CD4-positive, alpha-beta T cell (primary cell): Measurements from ENCODE around the gene PLXNA2. TPM values are rescaled to one million over a fixed set of nuclear protein-coding genes. Genes with fewer than 3 reads are reported as not detected.

ENCODE experiments used
- ATAC-seq: fragments of 200-7000 bp; cut with Tn5 transposase; one replicate; pipeline ENCODE4 v1.10.0; 2022; ENCODE audit warnings: mild to moderate bottlenecking; ENCODE audit not compliant: poor library complexity
- CTCF ChIA-PET: fragments of 350-600 bp; sonication (Branson Sonifier 250); formaldehyde crosslinking; loops from one replicate; lab custom pipeline; 2021; ENCODE audit warnings: antibody characterized with exemption, inconsistent platforms; lab: Charles Lee
- POLR2A ChIA-PET: fragments of 350-600 bp; sonication (Branson Sonifier 250); formaldehyde crosslinking; loops from one replicate; lab custom pipeline; 2021; ENCODE audit warnings: antibody characterized with exemption, inconsistent platforms; lab: Charles Lee
- DNase-seq, 14 experiments: peaks; one replicate each; pipeline ENCODE4 v3.0.0-alpha.2; 2013 to 2020; ENCODE audit warnings: mixed read lengths in 2 of 14
- H3K27ac ChIP-seq, 2 donors: one replicate each; pipeline versions ENCODE4 v1.5.1 to v1.7.0; 2013; ENCODE audit warnings: low read length in 2 of 2, low read depth in 1 of 2, mild to moderate bottlenecking in 1 of 2
- H3K27me3 ChIP-seq, 2 experiments: 1 replicate in 1 of 2; 2 replicates in 1 of 2; pipeline versions ENCODE4 v1.6.1 to v1.7.0; 2013; ENCODE audit warnings: low read length in 2 of 2, control low read depth in 1 of 2, mild to moderate bottlenecking in 1 of 2, moderate library complexity in 1 of 2; ENCODE audit not compliant: insufficient read depth in 2 of 2, control insufficient read depth in 1 of 2
- H3K36me3 ChIP-seq: one replicate; pipeline ENCODE4 v1.6.1; 2013; ENCODE audit warnings: low read length, control low read depth; ENCODE audit not compliant: insufficient read depth
- H3K4me1 ChIP-seq: one replicate; pipeline ENCODE4 v1.6.1; 2013; ENCODE audit warnings: low read length, control low read depth; ENCODE audit not compliant: insufficient read depth
- H3K4me3 ChIP-seq: one replicate; pipeline ENCODE4 v1.5.1; 2013; ENCODE audit warnings: mild to moderate bottlenecking, low read length, moderate library complexity
- H3K9me3 ChIP-seq, 2 experiments: 1 replicate in 1 of 2; 2 replicates in 1 of 2; pipeline versions ENCODE4 v1.6.1 to v1.7.0; 2013; ENCODE audit warnings: low read length in 2 of 2, mild to moderate bottlenecking in 2 of 2, control low read depth in 1 of 2, moderate library complexity in 1 of 2; ENCODE audit not compliant: control insufficient read depth in 1 of 2, insufficient read depth in 1 of 2
- H3K27ac Mint-ChIP-seq: one replicate; pipeline ENCODE4 v1.8.0; 2020; ENCODE audit warnings: mixed read lengths
- H3K27me3 Mint-ChIP-seq: one replicate; pipeline ENCODE4 v1.8.0; 2021; ENCODE audit warnings: mixed read lengths
- H3K36me3 Mint-ChIP-seq: one replicate; pipeline ENCODE4 v1.8.0; 2021; ENCODE audit warnings: low read depth, mixed read lengths
- H3K4me1 Mint-ChIP-seq: one replicate; pipeline ENCODE4 v1.8.0; 2021; ENCODE audit warnings: low read depth, mixed read lengths
- H3K4me3 Mint-ChIP-seq: one replicate; pipeline ENCODE4 v1.8.0; 2020; ENCODE audit warnings: mild to moderate bottlenecking, mixed read lengths
- H3K9me3 Mint-ChIP-seq: one replicate; pipeline ENCODE4 v1.8.0; 2020; ENCODE audit warnings: mixed read lengths
- intact Hi-C, 2 experiments: fragments of 100-400 bp; cut with DNase I in 1 of 2; cut with micrococcal nuclease in 1 of 2; formaldehyde crosslinking; loops; one replicate each; pipeline versions ENCODE4 v1.15.1 to v1.9.0; 2023 to 2025; cut with DNase I, micrococcal nuclease
- total RNA-seq, 174 experiments: library from RNA in 2 of 174; stranded (reverse) in 2 of 174; gene quantifications; one replicate each; pipeline ENCODE4 v1.2.3 and lab custom pipeline; 2021 to 2026
- TF ChIP-seq, protein P1 (sequence below): fragments of 200-600 bp; IDR thresholded peaks from one replicate; pipeline ENCODE4 v1.8.0; 2022; ENCODE audit warnings: antibody characterized with exemption, mild to moderate bottlenecking

The PLXNA2 gene
- total RNA-seq, 2 experiments from 2014 or later, result 0.75 to 0.77 TPM

DNA sequence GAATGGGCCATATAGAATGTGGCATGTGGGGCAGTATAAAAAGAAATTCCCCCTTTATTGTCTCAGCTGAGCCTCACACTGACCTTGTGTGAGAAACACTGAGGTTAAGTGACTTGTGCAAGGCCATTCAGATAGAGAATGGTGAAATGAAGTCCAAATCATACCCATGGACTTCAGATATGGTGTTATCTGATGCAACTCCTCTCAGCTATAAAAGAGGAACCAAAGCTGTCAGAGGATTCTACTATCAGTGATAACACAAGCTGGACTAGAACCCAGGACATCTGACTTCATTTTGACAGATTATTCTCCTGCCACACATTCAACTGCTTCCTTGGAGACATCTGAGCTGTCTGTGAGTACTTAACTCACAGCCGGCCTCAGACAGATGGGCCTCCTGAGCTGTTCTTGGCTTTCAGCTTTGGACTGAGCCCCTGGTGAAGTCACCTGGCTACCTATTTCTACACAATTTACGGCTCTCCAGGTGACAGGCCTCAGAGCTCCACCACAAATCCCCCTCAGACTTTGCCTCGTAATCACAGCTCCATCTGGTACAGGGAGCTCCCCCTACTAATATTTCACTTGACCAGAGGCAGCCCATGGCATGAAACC, 104.6 kb downstream of the PLXNA2 start:
- ChIA-PET POLR2A (interaction anchor here (0.5 kb wide), 1 partner anchor 1558 kb away, joined by 3 read pairs; no protein-coding TSS in a partner anchor), CTCF (no interaction called here)
- Mint-ChIP-seq H3K4me3 (no peak overlapping the region), H3K27me3 (peaks cover 2% of the 10 kb centered on the region), H3K27ac (no peak overlapping the region), H3K36me3 (no peaks in the 10 kb centered on the region), H3K9me3 (no peaks in the 10 kb centered on the region), H3K4me1 (no peaks in the 10 kb centered on the region)
- intact Hi-C loops, result no loop called here
- DNase-seq (no peak), ATAC-seq (no peak)
- Histone ChIP-seq H3K27ac (no peak overlapping the region), H3K9me3 (no peaks in the 10 kb centered on the region), H3K36me3 (no peaks in the 10 kb centered on the region), H3K27me3 (no peaks in the 10 kb centered on the region), H3K4me1 (no peaks in the 10 kb centered on the region), H3K4me3 (no peak overlapping the region)
- TF ChIP-seq, protein P1, sequence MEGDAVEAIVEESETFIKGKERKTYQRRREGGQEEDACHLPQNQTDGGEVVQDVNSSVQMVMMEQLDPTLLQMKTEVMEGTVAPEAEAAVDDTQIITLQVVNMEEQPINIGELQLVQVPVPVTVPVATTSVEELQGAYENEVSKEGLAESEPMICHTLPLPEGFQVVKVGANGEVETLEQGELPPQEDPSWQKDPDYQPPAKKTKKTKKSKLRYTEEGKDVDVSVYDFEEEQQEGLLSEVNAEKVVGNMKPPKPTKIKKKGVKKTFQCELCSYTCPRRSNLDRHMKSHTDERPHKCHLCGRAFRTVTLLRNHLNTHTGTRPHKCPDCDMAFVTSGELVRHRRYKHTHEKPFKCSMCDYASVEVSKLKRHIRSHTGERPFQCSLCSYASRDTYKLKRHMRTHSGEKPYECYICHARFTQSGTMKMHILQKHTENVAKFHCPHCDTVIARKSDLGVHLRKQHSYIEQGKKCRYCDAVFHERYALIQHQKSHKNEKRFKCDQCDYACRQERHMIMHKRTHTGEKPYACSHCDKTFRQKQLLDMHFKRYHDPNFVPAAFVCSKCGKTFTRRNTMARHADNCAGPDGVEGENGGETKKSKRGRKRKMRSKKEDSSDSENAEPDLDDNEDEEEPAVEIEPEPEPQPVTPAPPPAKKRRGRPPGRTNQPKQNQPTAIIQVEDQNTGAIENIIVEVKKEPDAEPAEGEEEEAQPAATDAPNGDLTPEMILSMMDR, result no peak

DNA sequence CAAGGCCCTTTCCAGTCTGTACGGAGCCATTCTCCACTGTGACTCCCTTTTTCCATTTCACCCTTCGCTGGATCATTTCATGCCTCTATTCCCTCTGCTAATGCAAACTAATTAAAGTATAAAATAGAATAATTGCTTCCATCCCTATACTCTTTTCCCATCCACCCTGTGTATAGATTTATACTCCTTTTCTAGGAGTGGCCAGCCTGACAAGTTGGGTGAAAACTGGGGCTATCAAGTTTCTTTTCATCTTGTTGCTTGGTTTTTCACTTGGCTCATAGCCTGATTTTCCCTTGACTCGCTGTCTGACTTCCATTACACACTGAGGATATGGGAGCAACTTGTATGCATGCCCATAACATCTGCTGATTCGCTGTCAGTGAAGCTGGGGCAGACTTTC, 107.0 kb downstream of the PLXNA2 start:
- ATAC-seq (no peak), DNase-seq (no peak)
- H3K9me3 ChIP-seq, result no peaks in the 10 kb centered on the region
- intact Hi-C loops, result no loop called here
- H3K4me3 ChIP-seq, result no peak overlapping the region
- no peaks in the 10 kb centered on the region for H3K27me3 ChIP-seq
- peaks cover 4% of the 10 kb centered on the region for H3K27me3 Mint-ChIP-seq
- H3K36me3 Mint-ChIP-seq, result no peaks in the 10 kb centered on the region
- H3K27ac ChIP-seq, result no peak overlapping the region
- H3K4me1 Mint-ChIP-seq, result no peaks in the 10 kb centered on the region
- no peaks in the 10 kb centered on the region for H3K9me3 Mint-ChIP-seq
- ChIA-PET CTCF (no interaction called here), POLR2A (no interaction called here)
- H3K36me3 ChIP-seq, result no peaks in the 10 kb centered on the region
- no peak overlapping the region for H3K27ac Mint-ChIP-seq
- TF ChIP-seq, protein P1, result no peak
- H3K4me3 Mint-ChIP-seq, result no peak overlapping the region
- H3K4me1 ChIP-seq, result peaks cover 2% of the 10 kb centered on the region

DNA sequence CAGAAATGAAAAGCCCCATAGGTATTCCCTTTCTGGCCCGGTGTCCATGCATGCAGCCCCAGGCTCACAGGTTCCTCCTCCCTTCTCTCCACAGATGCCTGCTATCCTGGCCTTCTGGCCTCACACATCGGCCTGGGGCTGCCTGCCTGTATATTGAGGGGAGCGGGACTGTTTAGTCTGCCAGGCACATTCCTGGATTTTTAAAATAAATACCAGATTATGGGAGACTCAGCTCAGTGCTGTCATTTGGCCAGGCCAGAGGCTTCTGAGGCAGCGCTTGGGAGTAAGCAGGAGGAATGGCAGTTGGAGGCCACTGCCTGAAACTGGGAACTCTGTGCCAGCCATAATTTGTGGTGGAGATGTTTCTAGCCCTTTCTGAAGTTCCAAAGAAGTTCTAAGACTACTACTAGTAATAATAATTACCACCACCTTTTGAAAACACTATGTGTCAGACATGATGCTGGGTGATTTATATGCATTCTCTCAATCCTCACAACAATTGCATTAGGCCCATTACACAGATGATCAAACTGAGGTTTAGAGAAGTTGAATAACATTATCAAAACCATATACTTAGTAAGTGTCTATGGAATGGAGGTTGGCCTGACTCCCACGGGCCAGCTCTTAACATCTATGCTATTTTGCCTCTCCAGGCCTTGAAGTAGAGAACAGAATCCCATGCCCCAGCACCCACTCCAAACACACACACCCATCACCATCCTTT, 107.6 kb downstream of the PLXNA2 start:
- no peaks in the 10 kb centered on the region for H3K9me3 Mint-ChIP-seq

More for the DNA sequence above, 107.6 kb downstream of the PLXNA2 start:
- no peaks in the 10 kb centered on the region for H3K36me3 Mint-ChIP-seq
- DNase-seq (no peak), ATAC-seq (no peak)
- H3K27ac Mint-ChIP-seq, result no peak overlapping the region
- POLR2A ChIA-PET, result no interaction called here
- no peaks in the 10 kb centered on the region for H3K36me3 ChIP-seq
- H3K27ac ChIP-seq, result no peak overlapping the region
- CTCF ChIA-PET, result no interaction called here
- intact Hi-C loops, result no loop called here
- no peak overlapping the region for H3K4me3 Mint-ChIP-seq
- H3K4me1 Mint-ChIP-seq, result no peaks in the 10 kb centered on the region
- TF ChIP-seq, protein P1, result no peak
- H3K4me1 ChIP-seq, result peaks cover 7% of the 10 kb centered on the region
- peaks cover 8% of the 10 kb centered on the region for H3K27me3 Mint-ChIP-seq
- H3K27me3 ChIP-seq, result peaks cover 5% of the 10 kb centered on the region in 2 experiments
- no peaks in the 10 kb centered on the region for H3K9me3 ChIP-seq
- no peak overlapping the region for H3K4me3 ChIP-seq
